Pancreas (tissue), 10 donors: ENCODE measurements around the gene MYO7A. TPM values are rescaled to one million over a fixed set of nuclear protein-coding genes. Genes with fewer than 3 reads are reported as not detected.
A peak's percentile ranks its signal among the peaks of the same experiment; 100 is the strongest.

ENCODE experiments used
- ATAC-seq, 4 donors: fragments of 200-7000 bp; cut with Tn5 transposase; one replicate each; pipeline versions ENCODE4 v1.8.0 to v1.9.1; 2020; ENCODE audit warnings: mild to moderate bottlenecking in 4 of 4, moderate library complexity in 4 of 4
- DNase-seq, 6 donors: peaks; one replicate each; pipeline ENCODE4 v3.0.0-alpha.2; 2020
- FAIRE-seq: peaks from 2 replicates; lab custom pipeline; 2012; peaks lifted over from hg19 to GRCh38; lab: Jason Lieb, UNC
- H3K27ac ChIP-seq, 4 donors: fragments of 200-600 bp; sonication (generic); 1 replicate in 3 of 4; 2 replicates in 1 of 4; pipeline versions ENCODE4 v1.5.0 to v1.8.0; 2020
- H3K27me3 ChIP-seq, 4 donors: fragments of 200-600 bp; one replicate each; pipeline ENCODE4 v1.8.0; 2021
- H3K36me3 ChIP-seq, 3 donors: fragments of 200-600 bp; sonication (generic) in 1 of 3; one replicate each; pipeline versions ENCODE4 v1.5.0 to v1.8.0; 2020 to 2021
- H3K4me1 ChIP-seq, 3 donors: fragments of 200-600 bp; one replicate each; pipeline ENCODE4 v1.8.0; 2021
- H3K4me3 ChIP-seq, 4 donors: fragments of 200-600 bp; sonication (generic) in 2 of 4; one replicate each; pipeline versions ENCODE4 v1.5.0 to v1.8.0; 2020 to 2021
- H3K9me3 ChIP-seq, 4 donors: fragments of 200-600 bp; one replicate each; pipeline ENCODE4 v1.8.0; 2021
- WGBS, 2 donors: extraction: QIAGEN DNeasy Blood & Tissue Kit; methylation state at CpG; one replicate each; pipeline ENCODE4 v1.1.7; 2013; 5-methylcytosine and 5-hydroxymethylcytosine counted together
- intact Hi-C, 3 donors: fragments of 100-400 bp; cut with DNase I; formaldehyde crosslinking; loops; one replicate each; pipeline versions ENCODE4 v1.11.1 to v1.14.2; 2022
- polyA plus RNA-seq, 2 donors: library from polyadenylated mRNA; stranded (reverse); fragments of 200-250 nt; gene quantifications; one replicate each; pipeline ENCODE4 v1.2.3, GENCODE V29; 2013
- total RNA-seq, 6 donors: library from RNA; stranded (reverse); fragmentation: NEBNext Ultra II Directional in 4 of 6; extraction: Animal tissue kit (Norgen Biotek cat#: 25700) in 4 of 6; gene quantifications; one replicate each; pipeline versions ENCODE4 v1.2.1 to v1.2.4, GENCODE V29; 2021 to 2023
- TF ChIP-seq, protein P1 (sequence below), 4 donors: fragments of 200-600 bp; sonication (generic) in 3 of 4; IDR thresholded peaks; one replicate each; pipeline versions ENCODE4 v1.5.0 to v1.8.0; 2021; ENCODE audit warnings: antibody characterized with exemption in 4 of 4
- donor health status: healthy with polysubstance abuse.
- donor health status: DM: no; HTN: no; CAD: no; lungs with moderate emphysema.
- donor health status: DM: no; HTN: no; CAD: no.
- donor health status: control.
- donor health status: control.
- donor health status: Bipolar disorder and iron deficiency.
- donor health status: DM: yes; HTN: yes; CAD: no.
- donor health status: DM: no; HTN: no; CAD: no.
- donor health status: DM: no; HTN: no; CAD: no.
- donor health status: DM: yes; HTN: yes; CAD: no.

Gene MYO7A
- total and polyA plus RNA-seq, 8 donors: 3.8 to 13.3 (median 7.1) TPM

DNA sequence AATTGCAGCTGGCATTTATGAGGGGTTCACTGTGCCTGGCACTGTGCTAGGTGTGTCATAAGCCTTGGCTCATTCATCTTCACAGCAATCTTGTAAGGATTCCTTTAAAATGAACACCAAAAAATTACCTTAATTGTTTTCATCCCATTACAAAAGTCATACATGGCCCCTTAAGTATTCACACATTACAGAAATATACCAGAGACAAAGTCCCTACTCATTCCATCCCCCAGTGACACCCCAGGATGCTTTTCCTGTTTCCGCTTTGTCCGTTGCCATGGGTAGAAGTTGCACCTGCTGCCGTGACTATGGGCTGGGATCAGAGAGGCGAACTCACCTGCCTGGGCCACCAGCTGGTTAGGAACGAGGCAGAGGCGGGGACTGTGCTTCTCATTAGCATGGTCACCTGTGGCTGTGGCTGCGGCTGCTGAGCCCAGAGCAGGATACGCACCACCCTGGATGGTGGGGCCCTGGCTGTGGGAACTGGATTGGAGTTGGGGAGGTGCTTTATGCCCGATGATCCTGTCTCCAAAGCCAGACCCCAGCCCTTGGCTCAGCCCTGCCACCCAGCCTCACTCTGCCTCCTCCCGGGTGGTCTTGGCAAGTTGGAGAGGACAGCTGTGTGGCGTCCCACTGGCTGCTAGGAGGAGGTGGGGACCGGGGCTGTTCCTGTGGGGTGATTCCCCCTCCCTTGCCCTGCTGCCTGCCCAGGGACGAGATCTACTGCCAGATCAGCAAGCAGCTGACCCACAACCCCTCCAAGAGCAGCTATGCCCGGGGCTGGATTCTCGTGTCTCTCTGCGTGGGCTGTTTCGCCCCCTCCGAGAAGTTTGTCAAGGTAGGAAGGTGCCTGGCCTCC lies 60.8 kb downstream of the MYO7A start:
- FAIRE-seq (no peak), DNase-seq (peak in 1 of 6 donors; percentile 69), ATAC-seq (no peak)
- Histone ChIP-seq H3K36me3 (no peaks in the 10 kb centered on the region), H3K4me1 (no peaks in the 10 kb centered on the region), H3K27me3 (no peaks in the 10 kb centered on the region), H3K4me3 (no peak overlapping the region), H3K27ac (no peak overlapping the region), H3K9me3 (no peaks in the 10 kb centered on the region)
- TF ChIP-seq, protein P1, sequence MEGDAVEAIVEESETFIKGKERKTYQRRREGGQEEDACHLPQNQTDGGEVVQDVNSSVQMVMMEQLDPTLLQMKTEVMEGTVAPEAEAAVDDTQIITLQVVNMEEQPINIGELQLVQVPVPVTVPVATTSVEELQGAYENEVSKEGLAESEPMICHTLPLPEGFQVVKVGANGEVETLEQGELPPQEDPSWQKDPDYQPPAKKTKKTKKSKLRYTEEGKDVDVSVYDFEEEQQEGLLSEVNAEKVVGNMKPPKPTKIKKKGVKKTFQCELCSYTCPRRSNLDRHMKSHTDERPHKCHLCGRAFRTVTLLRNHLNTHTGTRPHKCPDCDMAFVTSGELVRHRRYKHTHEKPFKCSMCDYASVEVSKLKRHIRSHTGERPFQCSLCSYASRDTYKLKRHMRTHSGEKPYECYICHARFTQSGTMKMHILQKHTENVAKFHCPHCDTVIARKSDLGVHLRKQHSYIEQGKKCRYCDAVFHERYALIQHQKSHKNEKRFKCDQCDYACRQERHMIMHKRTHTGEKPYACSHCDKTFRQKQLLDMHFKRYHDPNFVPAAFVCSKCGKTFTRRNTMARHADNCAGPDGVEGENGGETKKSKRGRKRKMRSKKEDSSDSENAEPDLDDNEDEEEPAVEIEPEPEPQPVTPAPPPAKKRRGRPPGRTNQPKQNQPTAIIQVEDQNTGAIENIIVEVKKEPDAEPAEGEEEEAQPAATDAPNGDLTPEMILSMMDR (IDR thresholded peaks at IDR 0.05): no peak
- intact Hi-C loops: loop anchor here in 1 of 3 donors (10.0 kb wide), 1 partner anchor 144 kb away; no protein-coding TSS in a partner anchor
- 83 to 88% methylated on average over 18 of the region's 18 CpGs for WGBS, 2 donors

DNA sequence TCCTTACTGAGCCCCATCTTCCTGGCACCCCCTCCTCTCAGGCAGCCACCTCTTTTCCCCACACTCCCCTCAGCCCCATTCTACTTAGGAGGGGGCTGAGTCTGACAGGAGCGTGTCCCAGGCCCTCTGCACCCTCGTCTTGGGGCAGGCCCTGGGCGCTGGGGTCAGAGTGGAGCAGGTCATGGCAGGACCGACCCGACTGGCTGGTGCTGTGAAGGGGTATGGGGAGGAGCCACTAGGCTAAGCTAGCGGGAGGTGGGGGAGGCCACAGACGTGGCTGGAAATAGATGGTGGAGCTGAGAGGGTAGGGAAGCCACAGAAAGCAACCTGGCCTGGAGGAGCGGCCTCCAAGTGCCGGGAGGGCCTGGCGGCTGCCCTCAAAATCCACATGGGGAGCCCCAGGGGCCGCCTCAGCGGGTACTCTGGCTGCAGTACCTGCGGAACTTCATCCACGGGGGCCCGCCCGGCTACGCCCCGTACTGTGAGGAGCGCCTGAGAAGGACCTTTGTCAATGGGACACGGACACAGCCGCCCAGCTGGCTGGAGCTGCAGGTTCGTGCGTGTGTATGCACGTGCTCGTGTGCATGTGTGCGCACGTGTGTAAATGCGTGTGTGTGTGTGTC lies 61.7 kb downstream of the MYO7A start:
- DNase-seq: peak in 1 of 6 donors; percentile 75
- no peak overlapping the region for H3K4me3 ChIP-seq
- H3K36me3 ChIP-seq: no peaks in the 10 kb centered on the region
- no peak overlapping the region for H3K27ac ChIP-seq
- TF ChIP-seq, protein P1 (IDR thresholded peaks at IDR 0.05): no peak
- H3K4me1 ChIP-seq: no peaks in the 10 kb centered on the region
- 94 to 95% methylated on average over 28 of the region's 28 CpGs for WGBS, 2 donors
- H3K9me3 ChIP-seq: no peaks in the 10 kb centered on the region
- intact Hi-C loops: loop anchor here in 1 of 3 donors (5.0 to 10.0 kb wide), 3 partner anchors 145 to 435 kb away; no protein-coding TSS in a partner anchor
- FAIRE-seq: no peak
- no peak for ATAC-seq
- H3K27me3 ChIP-seq: no peaks in the 10 kb centered on the region

GRCh38 chr11:77190331-77191075 lies 62.5 kb downstream of the MYO7A start:
- Histone ChIP-seq H3K27me3 (no peaks in the 10 kb centered on the region), H3K27ac (no peak overlapping the region), H3K9me3 (no peaks in the 10 kb centered on the region), H3K4me3 (no peak overlapping the region), H3K4me1 (no peaks in the 10 kb centered on the region), H3K36me3 (no peaks in the 10 kb centered on the region)
- 90 to 98% methylated on average over 21 of the region's 21 CpGs for WGBS, 2 donors
- intact Hi-C loops: loop anchor here in 1 of 3 donors (5.0 to 10.0 kb wide), 2 partner anchors 362 to 434 kb away; no protein-coding TSS in a partner anchor
- TF ChIP-seq, protein P1 (IDR thresholded peaks at IDR 0.05): no peak
- DNase-seq: peak in 1 of 6 donors; percentile 53
- FAIRE-seq: no peak
- ATAC-seq: no peak

- peak; percentile 6 to 51 (median 14) for ATAC-seq
- FAIRE-seq: no peak
- intact Hi-C loops: loop anchor here in 1 of 3 donors (5.0 to 10.0 kb wide), 2 partner anchors 361 to 433 kb away; no protein-coding TSS in a partner anchor
Measured at GRCh38 chr11:77191429-77191822, 63.4 kb downstream of the MYO7A start.

More at GRCh38 chr11:77191429-77191822, 63.4 kb downstream of the MYO7A start:
- peak in 1 of 6 donors; percentile 56 for DNase-seq
- Histone ChIP-seq H3K27ac (peak overlapping the region in 1 of 4 donors; percentile 52), H3K27me3 (no peaks in the 10 kb centered on the region), H3K36me3 (no peaks in the 10 kb centered on the region), H3K4me3 (peak overlapping the region in 2 of 4 donors; percentile 26 to 36), H3K4me1 (no peaks in the 10 kb centered on the region), H3K9me3 (no peaks in the 10 kb centered on the region)
- TF ChIP-seq, protein P1 (IDR thresholded peaks at IDR 0.05): no peak
- WGBS, 2 donors: 66 to 92% methylated on average over 11 of the region's 11 CpGs
